ENCODE measurements around the gene TCAP. TPM values are rescaled to one million over a fixed set of nuclear protein-coding genes. Genes with fewer than 3 reads are reported as not detected.
A peak's percentile ranks its signal among the peaks of the same experiment; 100 is the strongest.

The TCAP gene, protein sequence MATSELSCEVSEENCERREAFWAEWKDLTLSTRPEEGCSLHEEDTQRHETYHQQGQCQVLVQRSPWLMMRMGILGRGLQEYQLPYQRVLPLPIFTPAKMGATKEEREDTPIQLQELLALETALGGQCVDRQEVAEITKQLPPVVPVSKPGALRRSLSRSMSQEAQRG
- total RNA-seq, result 1,000 to 10,000 TPM; 3,683 to 6,290 (median 4,342) TPM
- 1,000 to 10,000 TPM; 2,452 to 2,624 TPM for polyA plus RNA-seq
- long read RNA-seq, donor 1, transcript TCAP-201 (2 exons, 2,123 nt), result major isoform, 1,975 of 2,741 reads
- long read RNA-seq, donor 1, partial matches to known transcripts, result 4 of 2,741 reads
- long read RNA-seq, donor 1, other reads (novel, unspliced or antisense), result 762 of 2,741 reads
- long read RNA-seq, donor 2, transcript TCAP-201 (2 exons, 2,123 nt), result major isoform, 2,954 of 4,469 reads
- long read RNA-seq, donor 2, partial matches to known transcripts, result 1,462 of 4,469 reads
- long read RNA-seq, donor 2, other reads (novel, unspliced or antisense), result 53 of 4,469 reads
- long read RNA-seq, donor 3, transcript TCAP-201 (2 exons, 2,123 nt), result major isoform, 450 of 492 reads
- long read RNA-seq, donor 3, partial matches to known transcripts, result 0 of 492 reads
- long read RNA-seq, donor 3, other reads (novel, unspliced or antisense), result 42 of 492 reads

DNA sequence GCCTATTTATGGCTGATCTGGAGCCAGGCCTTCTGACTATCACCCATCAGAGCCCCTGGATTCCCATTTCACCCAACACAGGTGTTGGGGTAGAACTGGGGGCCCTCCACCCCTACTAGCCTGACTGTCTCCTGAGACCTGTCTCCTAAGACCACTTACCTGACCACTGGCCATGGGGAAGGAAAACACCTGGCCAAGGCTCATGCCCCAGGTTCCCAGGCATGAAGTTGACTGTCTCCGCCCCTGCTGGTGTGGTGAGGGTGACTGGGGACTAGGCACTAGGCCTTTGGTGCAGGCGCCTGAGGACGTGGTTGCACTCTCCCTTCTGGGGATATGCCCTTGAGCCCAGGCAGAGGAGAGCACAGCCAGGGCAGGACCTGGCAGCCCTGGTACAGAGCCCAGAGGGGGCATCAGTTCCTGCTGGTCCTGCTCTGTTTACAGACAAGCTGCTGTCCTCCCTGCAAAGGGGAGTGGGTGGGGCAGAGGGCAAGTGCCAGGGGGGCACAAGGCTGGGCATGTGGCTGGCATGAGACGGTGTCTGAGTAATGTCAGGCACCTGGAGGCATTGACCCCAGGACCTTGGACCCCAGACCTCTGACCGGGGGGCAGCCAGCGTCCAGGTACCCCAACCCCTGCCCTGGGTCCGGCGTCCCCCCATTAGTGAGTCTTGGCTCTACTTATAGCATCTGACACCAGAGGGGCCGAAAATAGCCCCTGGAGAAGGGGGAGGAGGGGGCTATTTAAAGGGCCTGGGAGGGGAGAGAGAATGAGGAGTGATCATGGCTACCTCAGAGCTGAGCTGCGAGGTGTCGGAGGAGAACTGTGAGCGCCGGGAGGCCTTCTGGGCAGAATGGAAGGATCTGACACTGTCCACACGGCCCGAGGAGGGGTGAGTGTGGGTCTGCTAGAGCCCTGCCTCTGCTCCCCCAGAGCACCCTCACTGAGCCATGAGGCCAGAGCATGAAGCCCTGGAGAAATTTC lies at the start of gene TCAP:
Gene TCAP (plus strand): TSS at position 769 of the 981 bp plus-strand sequence. CDS start 11 bp downstream, at position 780.
- no peak for TF ChIP-seq CTCF (IDR thresholded peaks at IDR 0.05)
- DNase-seq, result peak; percentile 71 to 75
- no peaks in the 10 kb centered on the region for H3K9me3 ChIP-seq
- H3K36me3 ChIP-seq, result peaks cover 0 to 29% (median 5%) of the 10 kb centered on the region in 9 donors
- intact Hi-C loops (cut with DNase I), result loop anchor here in 2 of 10 donors (5.0 kb wide), 2 partner anchors 43 to 87 kb away; no protein-coding TSS in a partner anchor
- 24 to 33% methylated on average over 15 of the region's 15 CpGs for WGBS, 2 donors
- H3K27ac ChIP-seq, result peak within 1 kb of the TSS; percentile 88 to 98 (median 94)
- peaks cover 0 to 43% (median 8%) of the 10 kb centered on the region in 7 donors for H3K27me3 ChIP-seq
- peak; percentile 30 to 73 (median 58) for ATAC-seq
- H3K4me3 ChIP-seq, result peak within 1 kb of the TSS; percentile 21 to 77 (median 52)
- peaks cover 37 to 83% (median 73%) of the 10 kb centered on the region in 9 donors for H3K4me1 ChIP-seq

GRCh38 chr17:39615434-39615833 lies 49.7 kb upstream of the TCAP start:
- H3K4me1 ChIP-seq, result peaks cover 0 to 15% (median 9%) of the 10 kb centered on the region in 9 donors
- 58 to 60% methylated on average over 6 of the region's 6 CpGs for WGBS, 2 donors
- H3K27ac ChIP-seq, result no peak overlapping the region
- intact Hi-C loops (cut with DNase I), result loop anchor here in 2 of 10 donors (5.0 kb wide), 1 partner anchor 38 kb away; no protein-coding TSS in a partner anchor
- TF ChIP-seq CTCF (IDR thresholded peaks at IDR 0.05), result no peak
- H3K9me3 ChIP-seq, result no peaks in the 10 kb centered on the region
- DNase-seq (no peak), ATAC-seq (no peak)
- H3K4me3 ChIP-seq, result no peak overlapping the region
- peaks cover 0 to 71% (median 43%) of the 10 kb centered on the region in 7 donors for H3K27me3 ChIP-seq
- H3K36me3 ChIP-seq, result no peaks in the 10 kb centered on the region

- intact Hi-C loops (cut with DNase I), result loop anchor here in 2 of 10 donors (5.0 kb wide), 1 partner anchor 40 kb away; no protein-coding TSS in a partner anchor
- H3K27ac ChIP-seq, result no peak overlapping the region
- DNase-seq, result no peak
- H3K9me3 ChIP-seq, result no peaks in the 10 kb centered on the region
- H3K4me3 ChIP-seq, result peak overlapping the region in 4 of 10 donors; percentile 52 to 66 (median 57)
- 79 to 86% methylated on average over 3 of the region's 3 CpGs for WGBS, 2 donors
- peaks cover 0 to 75% (median 35%) of the 10 kb centered on the region in 7 donors for H3K27me3 ChIP-seq
- no peaks in the 10 kb centered on the region for H3K36me3 ChIP-seq
- TF ChIP-seq CTCF (IDR thresholded peaks at IDR 0.05), result no peak
- H3K4me1 ChIP-seq, result peaks cover 0 to 18% (median 10%) of the 10 kb centered on the region in 9 donors
- ATAC-seq, result no peak
Observed at GRCh38 chr17:39617100-39617445, 48.1 kb upstream of the TCAP start.
